ENCODE data around the gene ALKBH5.

The ALKBH5 gene

DNA sequence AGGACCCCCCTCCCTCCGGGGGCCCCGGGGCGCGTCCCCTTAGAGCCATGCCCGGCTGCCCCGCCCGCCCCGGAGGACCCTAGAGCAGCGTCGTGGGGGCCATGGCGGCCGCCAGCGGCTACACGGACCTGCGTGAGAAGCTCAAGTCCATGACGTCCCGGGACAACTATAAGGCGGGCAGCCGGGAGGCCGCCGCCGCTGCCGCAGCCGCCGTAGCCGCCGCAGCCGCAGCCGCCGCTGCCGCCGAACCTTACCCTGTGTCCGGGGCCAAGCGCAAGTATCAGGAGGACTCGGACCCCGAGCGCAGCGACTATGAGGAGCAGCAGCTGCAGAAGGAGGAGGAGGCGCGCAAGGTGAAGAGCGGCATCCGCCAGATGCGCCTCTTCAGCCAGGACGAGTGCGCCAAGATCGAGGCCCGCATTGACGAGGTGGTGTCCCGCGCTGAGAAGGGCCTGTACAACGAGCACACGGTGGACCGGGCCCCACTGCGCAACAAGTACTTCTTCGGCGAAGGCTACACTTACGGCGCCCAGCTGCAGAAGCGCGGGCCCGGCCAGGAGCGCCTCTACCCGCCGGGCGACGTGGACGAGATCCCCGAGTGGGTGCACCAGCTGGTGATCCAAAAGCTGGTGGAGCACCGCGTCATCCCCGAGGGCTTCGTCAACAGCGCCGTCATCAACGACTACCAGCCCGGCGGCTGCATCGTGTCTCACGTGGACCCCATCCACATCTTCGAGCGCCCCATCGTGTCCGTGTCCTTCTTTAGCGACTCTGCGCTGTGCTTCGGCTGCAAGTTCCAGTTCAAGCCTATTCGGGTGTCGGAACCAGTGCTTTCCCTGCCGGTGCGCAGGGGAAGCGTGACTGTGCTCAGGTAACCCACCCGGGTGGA lies 759 bp downstream of the ALKBH5 start:
- H3K9me3 ChIP-seq (ENCODE audit: control insufficient read depth in 2 of 2, low read length in 2 of 2): no peaks in the 10 kb centered on the region
- H3K4me3 ChIP-seq (ENCODE audit: low read length in 2 of 2): peak overlapping the region; percentile 89
- peak overlapping the region; percentile 87 to 89 for H3K9ac ChIP-seq (ENCODE audit: low read depth in 1 of 2, low read length in 2 of 2)
- H3K27ac ChIP-seq (ENCODE audit: low read depth in 2 of 2, low read length in 2 of 2): peak overlapping the region; percentile 98
- peaks cover 5 to 8% of the 10 kb centered on the region in 2 donors for H3K36me3 ChIP-seq (ENCODE audit: control insufficient read depth in 2 of 2, insufficient read depth in 2 of 2, low read length in 2 of 2)
- H3K27me3 ChIP-seq (ENCODE audit: control insufficient read depth in 2 of 2, insufficient read depth in 2 of 2, low read length in 2 of 2): no peaks in the 10 kb centered on the region
- H3K4me1 ChIP-seq (ENCODE audit: control insufficient read depth in 2 of 2, insufficient read depth in 2 of 2, low read length in 2 of 2): peaks cover 48 to 52% of the 10 kb centered on the region in 2 donors

DNA sequence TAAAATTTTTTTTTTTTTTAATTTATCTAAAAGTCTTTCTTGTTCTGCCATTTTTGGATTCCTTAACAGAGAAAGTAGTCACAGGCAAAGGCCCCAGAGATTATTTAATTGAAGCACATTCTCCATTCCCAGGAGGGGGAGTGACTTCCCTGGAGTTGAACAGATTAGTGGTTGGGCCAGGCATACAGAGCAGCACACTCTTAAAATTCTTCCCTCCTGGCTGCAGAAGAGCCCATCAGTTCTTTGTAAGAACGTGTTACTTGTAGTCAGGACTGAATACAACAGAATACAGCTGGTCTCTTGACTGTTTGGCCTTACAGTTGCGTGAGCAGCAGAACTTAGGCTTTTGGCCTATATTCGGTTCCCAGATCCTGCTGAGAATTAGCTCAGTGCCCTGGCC lies 1.8 kb downstream of the ALKBH5 start:
- peaks cover 5 to 11% of the 10 kb centered on the region in 2 donors for H3K36me3 ChIP-seq (ENCODE audit: control insufficient read depth in 2 of 2, insufficient read depth in 2 of 2, low read length in 2 of 2)
- H3K27ac ChIP-seq (ENCODE audit: low read depth in 2 of 2, low read length in 2 of 2): no peak overlapping the region
- H3K9me3 ChIP-seq (ENCODE audit: control insufficient read depth in 2 of 2, low read length in 2 of 2): no peaks in the 10 kb centered on the region
- H3K27me3 ChIP-seq (ENCODE audit: control insufficient read depth in 2 of 2, insufficient read depth in 2 of 2, low read length in 2 of 2): no peaks in the 10 kb centered on the region
- peak overlapping the region; percentile 89 for H3K4me3 ChIP-seq (ENCODE audit: low read length in 2 of 2)
- H3K4me1 ChIP-seq (ENCODE audit: control insufficient read depth in 2 of 2, insufficient read depth in 2 of 2, low read length in 2 of 2): peaks cover 48 to 52% of the 10 kb centered on the region in 2 donors
- peak overlapping the region; percentile 87 to 89 for H3K9ac ChIP-seq (ENCODE audit: low read depth in 1 of 2, low read length in 2 of 2)

DNA sequence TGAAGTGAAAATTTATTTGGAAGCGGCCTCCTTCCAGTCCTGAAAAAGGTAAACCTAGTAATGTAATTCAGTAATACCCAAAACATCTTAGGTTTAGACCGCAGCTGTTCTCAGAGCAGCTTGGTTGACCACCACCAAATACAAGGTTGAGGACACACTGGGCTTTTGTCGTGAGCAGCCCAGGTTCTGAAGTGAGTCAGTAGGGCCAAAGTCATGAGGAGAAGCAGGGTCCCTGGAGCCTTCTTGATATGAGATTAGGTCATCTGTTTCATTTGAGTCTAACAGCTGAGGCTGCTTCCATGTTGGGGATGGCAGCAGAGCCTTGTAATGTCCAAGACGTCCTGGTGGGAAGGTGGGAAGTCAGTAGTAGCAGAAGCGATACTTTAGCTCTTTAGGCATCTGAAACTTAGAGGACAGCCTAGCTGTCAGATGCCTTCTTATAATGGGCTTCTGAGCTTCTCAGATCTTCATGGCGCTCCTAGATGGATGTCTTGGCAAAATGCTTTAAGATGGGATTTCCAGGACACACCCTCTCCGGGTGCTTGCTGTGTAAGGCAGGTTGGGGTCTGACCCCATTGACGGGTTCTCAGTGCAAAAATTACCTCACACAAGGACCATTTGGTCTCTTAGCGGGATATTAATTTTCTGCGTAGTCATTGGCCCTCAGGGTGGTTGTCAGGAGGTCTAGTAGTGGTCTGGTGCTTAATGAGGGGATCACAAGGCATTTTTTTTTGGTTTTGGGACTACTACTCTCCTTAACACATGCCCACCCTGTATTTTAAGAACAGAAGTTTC lies 2.4 kb downstream of the ALKBH5 start:
- Histone ChIP-seq H3K36me3 (ENCODE audit: control insufficient read depth in 2 of 2, insufficient read depth in 2 of 2, low read length in 2 of 2) (peaks cover 5 to 11% of the 10 kb centered on the region in 2 donors), H3K27ac (ENCODE audit: low read depth in 2 of 2, low read length in 2 of 2) (no peak overlapping the region), H3K27me3 (ENCODE audit: control insufficient read depth in 2 of 2, insufficient read depth in 2 of 2, low read length in 2 of 2) (no peaks in the 10 kb centered on the region), H3K4me3 (ENCODE audit: low read length in 2 of 2) (peak overlapping the region; percentile 89), H3K9me3 (ENCODE audit: control insufficient read depth in 2 of 2, low read length in 2 of 2) (no peaks in the 10 kb centered on the region), H3K4me1 (ENCODE audit: control insufficient read depth in 2 of 2, insufficient read depth in 2 of 2, low read length in 2 of 2) (peaks cover 54 to 57% of the 10 kb centered on the region in 2 donors), H3K9ac (ENCODE audit: low read depth in 1 of 2, low read length in 2 of 2) (peak overlapping the region; percentile 87 to 89)

DNA sequence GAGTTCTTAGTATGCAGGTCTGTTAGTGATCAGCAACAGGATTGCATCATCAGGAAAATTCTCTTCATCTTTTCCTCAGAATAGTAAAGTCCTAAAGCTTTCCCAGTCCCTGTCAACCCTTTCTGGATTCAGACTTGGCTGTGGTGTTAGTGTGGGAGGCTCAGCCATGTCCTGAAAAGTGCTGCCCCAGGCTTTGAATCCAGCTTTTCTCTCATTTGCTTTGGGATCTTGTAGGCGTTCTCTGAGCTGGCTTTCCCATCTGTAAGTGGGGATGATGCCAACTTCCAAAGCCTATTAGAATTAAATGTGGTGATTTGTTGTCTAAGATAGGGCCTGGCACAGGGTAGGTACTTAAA lies 3.0 kb downstream of the ALKBH5 start:
- no peak overlapping the region for H3K27ac ChIP-seq (ENCODE audit: low read depth in 2 of 2, low read length in 2 of 2)
- peak overlapping the region; percentile 42 to 89 for H3K4me3 ChIP-seq (ENCODE audit: low read length in 2 of 2)
- peak overlapping the region in 1 of 2 donors; percentile 7 for H3K9ac ChIP-seq (ENCODE audit: low read depth in 1 of 2, low read length in 2 of 2)
- peaks cover 5 to 14% of the 10 kb centered on the region in 2 donors for H3K36me3 ChIP-seq (ENCODE audit: control insufficient read depth in 2 of 2, insufficient read depth in 2 of 2, low read length in 2 of 2)
- H3K4me1 ChIP-seq (ENCODE audit: control insufficient read depth in 2 of 2, insufficient read depth in 2 of 2, low read length in 2 of 2): peaks cover 51 to 56% of the 10 kb centered on the region in 2 donors
- no peaks in the 10 kb centered on the region for H3K27me3 ChIP-seq (ENCODE audit: control insufficient read depth in 2 of 2, insufficient read depth in 2 of 2, low read length in 2 of 2)
- no peaks in the 10 kb centered on the region for H3K9me3 ChIP-seq (ENCODE audit: control insufficient read depth in 2 of 2, low read length in 2 of 2)

DNA sequence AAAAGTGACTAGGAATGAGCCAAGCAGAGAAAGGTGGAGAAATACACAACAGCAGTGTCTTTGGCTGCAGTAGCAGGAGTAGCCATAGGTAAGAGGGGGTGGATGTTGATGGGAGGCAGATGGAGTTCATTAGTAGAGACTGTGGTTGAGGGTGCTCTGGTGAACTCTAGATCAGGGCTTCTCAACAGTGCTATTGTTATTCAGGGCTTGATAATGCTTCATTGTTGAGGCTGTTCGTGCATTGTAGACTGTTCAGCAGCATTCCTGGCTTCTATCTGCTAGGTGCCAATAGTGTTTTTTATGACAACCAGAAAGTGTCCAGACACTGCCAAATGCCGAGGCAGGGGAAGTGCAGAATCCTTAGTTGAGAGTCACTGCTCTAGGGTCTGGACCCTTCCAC lies 3.6 kb downstream of the ALKBH5 start:
- Histone ChIP-seq H3K9ac (ENCODE audit: low read depth in 1 of 2, low read length in 2 of 2) (peak overlapping the region in 1 of 2 donors; percentile 15), H3K27ac (ENCODE audit: low read depth in 2 of 2, low read length in 2 of 2) (no peak overlapping the region), H3K36me3 (ENCODE audit: control insufficient read depth in 2 of 2, insufficient read depth in 2 of 2, low read length in 2 of 2) (peaks cover 5 to 14% of the 10 kb centered on the region in 2 donors), H3K9me3 (ENCODE audit: control insufficient read depth in 2 of 2, low read length in 2 of 2) (no peaks in the 10 kb centered on the region), H3K27me3 (ENCODE audit: control insufficient read depth in 2 of 2, insufficient read depth in 2 of 2, low read length in 2 of 2) (no peaks in the 10 kb centered on the region), H3K4me1 (ENCODE audit: control insufficient read depth in 2 of 2, insufficient read depth in 2 of 2, low read length in 2 of 2) (peaks cover 47 to 50% of the 10 kb centered on the region in 2 donors), H3K4me3 (ENCODE audit: low read length in 2 of 2) (peak overlapping the region; percentile 42 to 89)

DNA sequence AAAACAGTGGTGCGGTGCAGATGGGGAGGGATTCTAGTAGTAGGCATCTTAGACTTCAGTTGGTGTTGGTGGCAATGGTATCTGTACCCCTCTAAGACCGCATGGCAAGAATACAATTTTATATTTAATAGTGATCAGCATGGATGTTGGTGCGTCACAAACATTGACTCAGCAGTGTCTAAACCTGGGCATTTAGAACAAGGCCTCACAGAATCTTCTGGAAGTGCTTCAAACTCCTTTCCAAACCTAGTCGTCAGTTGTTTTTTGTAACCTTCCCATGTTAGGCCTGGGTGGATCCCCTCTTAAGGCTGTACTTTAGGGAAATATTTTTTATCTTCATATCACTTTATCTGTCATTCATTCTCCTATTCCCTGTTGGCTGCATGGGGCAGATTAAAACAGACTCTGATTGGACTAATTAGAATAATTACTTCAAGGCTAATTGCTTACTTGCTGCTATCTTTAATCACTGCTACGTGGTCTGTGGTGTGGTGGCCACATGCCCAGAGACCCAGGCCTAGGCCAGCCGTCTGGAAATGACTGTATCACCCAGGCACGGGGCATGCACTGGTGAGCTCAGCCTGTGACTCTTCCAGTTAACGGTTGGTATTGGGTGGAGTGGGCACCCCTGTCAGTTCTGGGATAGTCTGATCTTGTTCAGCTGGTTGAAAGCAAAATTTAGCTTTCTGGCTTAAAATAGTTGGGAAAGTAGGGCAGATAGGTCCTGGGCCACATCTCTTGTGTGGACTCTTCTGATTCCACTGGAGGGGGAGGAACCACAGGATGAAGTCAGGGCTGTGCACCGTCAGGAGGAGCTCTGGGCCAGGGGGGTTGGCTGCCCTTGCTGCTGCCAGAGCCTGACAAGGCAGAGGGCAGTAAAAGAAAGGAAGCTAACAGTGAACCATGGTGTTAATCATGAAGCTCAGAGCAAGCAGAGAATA lies 4.5 kb downstream of the ALKBH5 start:
- H3K9ac ChIP-seq (ENCODE audit: low read depth in 1 of 2, low read length in 2 of 2): peak overlapping the region in 1 of 2 donors; percentile 15

DNA sequence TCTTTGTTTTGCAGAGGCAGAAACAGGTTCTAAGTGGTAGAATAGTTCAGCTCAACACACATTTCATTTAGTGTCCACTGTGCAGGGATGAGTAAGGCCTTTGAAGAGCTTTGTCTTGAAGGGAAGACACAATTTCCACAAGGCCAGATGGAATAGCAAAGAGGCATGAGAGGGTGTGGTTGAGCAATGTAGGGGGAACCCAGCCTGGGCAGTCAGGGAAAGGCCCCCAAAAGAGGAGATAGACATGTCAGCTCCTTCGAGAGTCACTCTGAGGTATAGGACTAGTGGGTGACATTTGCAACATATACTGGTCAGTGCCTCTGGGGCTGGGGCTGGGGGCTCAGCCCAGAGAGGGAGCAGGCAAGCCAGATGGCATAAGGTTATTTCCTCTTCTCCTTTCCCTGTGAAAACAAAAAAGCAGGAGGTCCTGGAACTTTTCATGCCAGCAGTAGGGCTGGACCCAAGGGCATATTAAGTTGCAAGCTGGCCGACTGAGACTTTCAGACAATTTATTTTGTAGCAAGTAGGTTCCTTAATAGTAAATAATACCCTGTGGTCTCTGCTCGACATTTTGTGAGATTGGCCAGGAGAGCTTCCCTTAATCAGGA lies 7.1 kb downstream of the ALKBH5 start:
- Histone ChIP-seq H3K36me3 (ENCODE audit: control insufficient read depth in 2 of 2, insufficient read depth in 2 of 2, low read length in 2 of 2) (peaks cover 17 to 30% of the 10 kb centered on the region in 2 donors), H3K9ac (ENCODE audit: low read depth in 1 of 2, low read length in 2 of 2) (no peak overlapping the region), H3K4me3 (ENCODE audit: low read length in 2 of 2) (no peak overlapping the region)

More for the DNA sequence above, 4.5 kb downstream of the ALKBH5 start:
- H3K36me3 ChIP-seq (ENCODE audit: control insufficient read depth in 2 of 2, insufficient read depth in 2 of 2, low read length in 2 of 2): peaks cover 5 to 14% of the 10 kb centered on the region in 2 donors
- H3K27me3 ChIP-seq (ENCODE audit: control insufficient read depth in 2 of 2, insufficient read depth in 2 of 2, low read length in 2 of 2): no peaks in the 10 kb centered on the region
- no peaks in the 10 kb centered on the region for H3K9me3 ChIP-seq (ENCODE audit: control insufficient read depth in 2 of 2, low read length in 2 of 2)
- H3K4me1 ChIP-seq (ENCODE audit: control insufficient read depth in 2 of 2, insufficient read depth in 2 of 2, low read length in 2 of 2): peaks cover 44 to 47% of the 10 kb centered on the region in 2 donors
- H3K27ac ChIP-seq (ENCODE audit: low read depth in 2 of 2, low read length in 2 of 2): peak overlapping the region in 1 of 2 donors; percentile 27
- H3K4me3 ChIP-seq (ENCODE audit: low read length in 2 of 2): peak overlapping the region; percentile 42 to 89

DNA sequence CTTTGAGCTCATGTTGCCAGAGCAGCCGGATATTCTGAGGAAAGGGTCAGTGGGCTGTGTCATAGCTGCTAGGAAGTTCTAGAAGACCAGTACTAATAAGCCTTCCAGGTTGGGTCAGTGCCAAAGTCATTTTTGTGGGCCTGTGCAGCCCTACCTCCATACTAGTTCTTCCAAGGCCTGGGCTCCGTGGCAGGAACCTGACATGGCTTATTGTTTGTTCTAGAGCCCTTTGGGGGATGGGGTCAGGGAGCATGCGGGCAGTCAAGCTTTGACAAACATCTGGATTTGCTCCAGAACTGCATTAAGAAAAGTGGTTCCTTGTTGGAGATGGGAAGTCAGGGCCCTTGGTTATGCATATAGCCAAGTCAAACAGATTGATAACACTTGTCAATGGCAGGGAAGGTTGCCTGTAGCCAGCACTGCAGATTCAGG lies 7.6 kb downstream of the ALKBH5 start:
- H3K27ac ChIP-seq (ENCODE audit: low read depth in 2 of 2, low read length in 2 of 2): no peak overlapping the region
- no peaks in the 10 kb centered on the region for H3K9me3 ChIP-seq (ENCODE audit: control insufficient read depth in 2 of 2, low read length in 2 of 2)
- no peak overlapping the region for H3K4me3 ChIP-seq (ENCODE audit: low read length in 2 of 2)
- no peaks in the 10 kb centered on the region for H3K27me3 ChIP-seq (ENCODE audit: control insufficient read depth in 2 of 2, insufficient read depth in 2 of 2, low read length in 2 of 2)
- peaks cover 22 to 35% of the 10 kb centered on the region in 2 donors for H3K36me3 ChIP-seq (ENCODE audit: control insufficient read depth in 2 of 2, insufficient read depth in 2 of 2, low read length in 2 of 2)
- H3K4me1 ChIP-seq (ENCODE audit: control insufficient read depth in 2 of 2, insufficient read depth in 2 of 2, low read length in 2 of 2): peaks cover 31% of the 10 kb centered on the region in 2 donors
- no peak overlapping the region for H3K9ac ChIP-seq (ENCODE audit: low read depth in 1 of 2, low read length in 2 of 2)

More for the DNA sequence above, 7.1 kb downstream of the ALKBH5 start:
- peaks cover 36 to 37% of the 10 kb centered on the region in 2 donors for H3K4me1 ChIP-seq (ENCODE audit: control insufficient read depth in 2 of 2, insufficient read depth in 2 of 2, low read length in 2 of 2)
- no peak overlapping the region for H3K27ac ChIP-seq (ENCODE audit: low read depth in 2 of 2, low read length in 2 of 2)
- H3K9me3 ChIP-seq (ENCODE audit: control insufficient read depth in 2 of 2, low read length in 2 of 2): no peaks in the 10 kb centered on the region
- H3K27me3 ChIP-seq (ENCODE audit: control insufficient read depth in 2 of 2, insufficient read depth in 2 of 2, low read length in 2 of 2): no peaks in the 10 kb centered on the region

DNA sequence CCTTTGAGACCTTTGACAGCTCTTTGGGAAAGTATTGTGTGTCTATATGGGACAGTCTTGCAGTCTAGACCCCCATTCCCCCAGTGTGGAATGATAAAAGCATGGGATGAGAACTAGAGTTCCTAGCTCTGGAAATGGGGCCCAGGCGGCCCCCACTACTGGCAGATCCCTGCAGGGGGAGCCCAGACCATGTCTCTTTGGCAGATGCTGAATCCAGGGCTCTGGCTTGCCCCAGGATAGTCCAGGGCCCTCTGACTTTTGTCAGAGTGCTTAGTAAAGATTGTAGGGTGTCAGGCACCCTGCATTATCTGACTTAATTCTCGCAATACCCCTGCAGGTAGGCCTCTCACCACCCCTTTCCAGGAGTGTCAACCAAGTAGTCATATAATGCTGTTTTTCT lies 8.3 kb downstream of the ALKBH5 start:
- Histone ChIP-seq H3K4me1 (ENCODE audit: control insufficient read depth in 2 of 2, insufficient read depth in 2 of 2, low read length in 2 of 2) (peaks cover 24% of the 10 kb centered on the region in 2 donors), H3K9me3 (ENCODE audit: control insufficient read depth in 2 of 2, low read length in 2 of 2) (no peaks in the 10 kb centered on the region), H3K27me3 (ENCODE audit: control insufficient read depth in 2 of 2, insufficient read depth in 2 of 2, low read length in 2 of 2) (no peaks in the 10 kb centered on the region), H3K27ac (ENCODE audit: low read depth in 2 of 2, low read length in 2 of 2) (no peak overlapping the region), H3K36me3 (ENCODE audit: control insufficient read depth in 2 of 2, insufficient read depth in 2 of 2, low read length in 2 of 2) (peaks cover 25 to 42% of the 10 kb centered on the region in 2 donors), H3K9ac (ENCODE audit: low read depth in 1 of 2, low read length in 2 of 2) (no peak overlapping the region), H3K4me3 (ENCODE audit: low read length in 2 of 2) (no peak overlapping the region)

Measured in mucosa of rectum (tissue), 2 donors.